Measurements from ENCODE around the gene HMBS. TPM values are rescaled to one million over a fixed set of nuclear protein-coding genes. Genes with fewer than 3 reads are reported as not detected.
A peak's percentile ranks its signal among the peaks of the same experiment; 100 is the strongest.
"Not testable (repeated sequence)": the region's sequence is repeated elsewhere in the genome, so short reads cannot be mapped to it uniquely, and the experiment has no call there.

Gene HMBS
- total and polyA plus RNA-seq, 2 experiments from 2014 or later, result 101 to 107 TPM

DNA sequence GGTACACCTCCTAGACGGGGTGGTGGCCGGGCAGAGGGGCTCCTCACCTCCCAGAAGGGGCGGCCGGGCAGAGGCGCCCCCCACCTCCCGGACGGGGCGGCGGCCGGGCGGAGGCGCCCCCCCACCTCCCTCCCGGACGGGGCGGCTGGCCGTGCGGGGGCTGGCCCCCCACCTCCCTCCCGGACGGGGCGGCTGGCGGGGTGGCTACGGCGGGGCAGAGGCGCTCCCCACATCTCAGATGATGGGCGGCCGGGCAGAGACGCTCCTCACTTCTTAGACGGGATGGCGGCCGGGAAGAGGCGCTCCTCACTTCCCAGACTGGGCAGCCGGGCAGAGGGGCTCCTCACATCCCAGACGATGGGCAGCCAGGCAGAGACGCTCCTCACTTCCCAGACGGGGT is 25.6 kb upstream of the HMBS start:
- peaks cover 14% of the 10 kb centered on the region for H3K4me1 ChIP-seq (ENCODE audit: insufficient read depth)
- DNase-seq (ENCODE audit: low spot score); H3K4me3 ChIP-seq; H3K27ac Mint-ChIP-seq; H3K27me3 ChIP-seq (ENCODE audit: insufficient read depth); H3K9me2 ChIP-seq (ENCODE audit: insufficient read depth); H2AFZ ChIP-seq; ATAC-seq; H3K9me3 Mint-ChIP-seq; H3K4me2 ChIP-seq; H3K27ac ChIP-seq (ENCODE audit: low read depth): not testable (repeated sequence)
- H3K79me2 ChIP-seq (replicated peaks; ENCODE audit: insufficient read depth), result peaks cover 30% of the 10 kb centered on the region
- peaks cover 14% of the 10 kb centered on the region for H3K36me3 ChIP-seq (ENCODE audit: insufficient read depth)
- peak overlapping the region; percentile 42; the same call in 1 of the 3 replicates for H3K4me3 Mint-ChIP-seq
- peaks cover 14% of the 10 kb centered on the region for H3K4me1 Mint-ChIP-seq
- peaks cover 29% of the 10 kb centered on the region for H3K36me3 Mint-ChIP-seq (ENCODE audit: low read depth)
- peaks cover 16% of the 10 kb centered on the region for H3F3A ChIP-seq (replicated peaks; ENCODE audit: low read depth)
- H3K27me3 Mint-ChIP-seq (ENCODE audit: insufficient read depth, low read depth, poor library complexity), result peaks cover 10% of the 10 kb centered on the region
- peaks cover 14% of the 10 kb centered on the region for H4K20me1 ChIP-seq (replicated peaks; ENCODE audit: insufficient read depth)

DNA sequence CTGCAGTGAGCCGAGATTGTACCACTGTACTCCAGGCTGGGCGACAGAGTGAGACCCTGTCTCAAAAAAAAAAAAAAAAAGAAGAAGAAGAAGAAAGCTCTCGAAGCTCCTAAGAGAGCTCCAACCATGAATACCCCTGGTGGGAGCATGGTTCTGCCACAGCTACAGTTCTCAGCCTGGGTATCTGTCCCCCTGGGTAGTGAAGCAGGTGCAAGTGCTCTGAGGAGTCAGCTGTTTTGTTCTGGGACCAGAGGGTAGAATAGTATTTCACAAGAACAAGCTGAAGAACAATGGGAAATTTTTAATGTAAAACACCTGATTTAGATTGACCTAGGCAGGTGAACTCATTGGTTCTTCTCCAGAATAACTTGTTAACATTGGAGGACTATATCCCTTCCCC is 23.4 kb upstream of the HMBS start:
- no peak overlapping the region for H3K4me2 ChIP-seq
- peaks cover 6% of the 10 kb centered on the region; the same call in 1 of the 2 replicates for H3K4me1 ChIP-seq (ENCODE audit: insufficient read depth)
- H3K27me3 ChIP-seq (ENCODE audit: insufficient read depth), result no peaks in the 10 kb centered on the region
- H4K20me1 ChIP-seq (replicated peaks; ENCODE audit: insufficient read depth), result peaks cover 7% of the 10 kb centered on the region; the same call in 1 of the 2 replicates
- Mint-ChIP-seq H3K4me3 (no peak overlapping the region), H3K4me1 (peaks cover 5% of the 10 kb centered on the region), H3K36me3 (ENCODE audit: low read depth) (peaks cover 8% of the 10 kb centered on the region), H3K27ac (no peak overlapping the region), H3K9me3 (peaks cover 7% of the 10 kb centered on the region; the same call in 1 of the 3 replicates), H3K27me3 (ENCODE audit: insufficient read depth, low read depth, poor library complexity) (peaks cover 8% of the 10 kb centered on the region)
- peaks cover 9% of the 10 kb centered on the region for H3F3A ChIP-seq (replicated peaks; ENCODE audit: low read depth)
- H2AFZ ChIP-seq, result no peak overlapping the region
- no peak overlapping the region for H3K27ac ChIP-seq (ENCODE audit: low read depth)
- ATAC-seq, result no peak
- TF ChIP-seq CREB1 (CRISPR knock-in tag; IDR thresholded peaks at IDR 0.05; ENCODE audit: low read depth) (no peak), EZH2 (IDR thresholded peaks at IDR 0.05; ENCODE audit: low read depth, unreplicated experiment) (no peak), EZH2phosphoT487 (IDR thresholded peaks at IDR 0.05; ENCODE audit: unreplicated experiment) (no peak), POLR2AphosphoS5 (IDR thresholded peaks at IDR 0.05; ENCODE audit: low read depth) (no peak)
- no peak for DNase-seq (ENCODE audit: low spot score)
- H3K4me3 ChIP-seq, result no peak overlapping the region
- H3K36me3 ChIP-seq (ENCODE audit: insufficient read depth), result no peaks in the 10 kb centered on the region
- H3K9me2 ChIP-seq (ENCODE audit: insufficient read depth), result 0 out of 2 replicates have a peak, but pooled peaks cover 4% of the 10 kb centered on the region
- peaks cover 10% of the 10 kb centered on the region for H3K79me2 ChIP-seq (replicated peaks; ENCODE audit: insufficient read depth)

DNA sequence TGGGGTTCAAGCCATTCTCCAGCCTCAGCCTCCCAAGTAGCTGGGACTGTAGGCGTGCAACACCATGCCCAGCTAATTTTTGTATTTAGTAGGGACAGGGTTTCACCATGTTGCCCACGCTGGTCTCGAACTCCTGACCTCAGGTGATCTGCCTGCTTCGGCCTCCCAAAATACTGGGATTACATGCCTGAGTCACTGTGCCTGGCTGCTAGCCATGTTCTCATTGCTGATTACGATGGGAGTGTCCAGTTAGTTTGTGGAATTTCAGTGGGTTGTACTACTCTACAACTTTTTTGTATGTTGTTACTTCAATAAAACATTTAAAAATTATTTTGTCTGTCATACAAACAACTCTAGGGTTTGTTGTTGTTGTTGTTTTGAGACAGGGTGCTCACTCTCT is 21.9 kb upstream of the HMBS start:
- Mint-ChIP-seq H3K27ac (no peak overlapping the region), H3K4me1 (peaks cover 11% of the 10 kb centered on the region), H3K27me3 (ENCODE audit: insufficient read depth, low read depth, poor library complexity) (peaks cover 10% of the 10 kb centered on the region), H3K4me3 (no peak overlapping the region), H3K36me3 (ENCODE audit: low read depth) (peaks cover 5% of the 10 kb centered on the region), H3K9me3 (peaks cover 3% of the 10 kb centered on the region; the same call in 1 of the 3 replicates)
- H2AFZ ChIP-seq, result no peak overlapping the region
- H3K9me2 ChIP-seq (ENCODE audit: insufficient read depth), result 0 out of 2 replicates have a peak, but pooled peaks cover 4% of the 10 kb centered on the region
- peaks cover 7% of the 10 kb centered on the region for H3K79me2 ChIP-seq (replicated peaks; ENCODE audit: insufficient read depth)
- H4K20me1 ChIP-seq (replicated peaks; ENCODE audit: insufficient read depth), result 0 out of 2 replicates have a peak, but pooled peaks cover 6% of the 10 kb centered on the region
- H3K4me3 ChIP-seq, result no peak overlapping the region
- DNase-seq (ENCODE audit: low spot score), result no peak
- H3K27me3 ChIP-seq (ENCODE audit: insufficient read depth), result no peaks in the 10 kb centered on the region
- H3K4me1 ChIP-seq (ENCODE audit: insufficient read depth), result peaks cover 6% of the 10 kb centered on the region; the same call in 1 of the 2 replicates
- ATAC-seq, result no peak
- no peak overlapping the region for H3K27ac ChIP-seq (ENCODE audit: low read depth)
- no peak overlapping the region for H3K4me2 ChIP-seq
- H3F3A ChIP-seq (replicated peaks; ENCODE audit: low read depth), result peaks cover 5% of the 10 kb centered on the region
- no peaks in the 10 kb centered on the region for H3K36me3 ChIP-seq (ENCODE audit: insufficient read depth)
- TF ChIP-seq, protein P1, sequence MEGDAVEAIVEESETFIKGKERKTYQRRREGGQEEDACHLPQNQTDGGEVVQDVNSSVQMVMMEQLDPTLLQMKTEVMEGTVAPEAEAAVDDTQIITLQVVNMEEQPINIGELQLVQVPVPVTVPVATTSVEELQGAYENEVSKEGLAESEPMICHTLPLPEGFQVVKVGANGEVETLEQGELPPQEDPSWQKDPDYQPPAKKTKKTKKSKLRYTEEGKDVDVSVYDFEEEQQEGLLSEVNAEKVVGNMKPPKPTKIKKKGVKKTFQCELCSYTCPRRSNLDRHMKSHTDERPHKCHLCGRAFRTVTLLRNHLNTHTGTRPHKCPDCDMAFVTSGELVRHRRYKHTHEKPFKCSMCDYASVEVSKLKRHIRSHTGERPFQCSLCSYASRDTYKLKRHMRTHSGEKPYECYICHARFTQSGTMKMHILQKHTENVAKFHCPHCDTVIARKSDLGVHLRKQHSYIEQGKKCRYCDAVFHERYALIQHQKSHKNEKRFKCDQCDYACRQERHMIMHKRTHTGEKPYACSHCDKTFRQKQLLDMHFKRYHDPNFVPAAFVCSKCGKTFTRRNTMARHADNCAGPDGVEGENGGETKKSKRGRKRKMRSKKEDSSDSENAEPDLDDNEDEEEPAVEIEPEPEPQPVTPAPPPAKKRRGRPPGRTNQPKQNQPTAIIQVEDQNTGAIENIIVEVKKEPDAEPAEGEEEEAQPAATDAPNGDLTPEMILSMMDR (conservative IDR thresholded peaks at IDR 0.05; ENCODE audit: low read depth in 2 of 2), result no peak
- no peak for TF ChIP-seq POLR2AphosphoS5 (IDR thresholded peaks at IDR 0.05; ENCODE audit: low read depth)
- TF ChIP-seq STAT1 (IDR thresholded peaks at IDR 0.05; ENCODE audit: unreplicated experiment), result no peak
- TF ChIP-seq, protein P2, sequence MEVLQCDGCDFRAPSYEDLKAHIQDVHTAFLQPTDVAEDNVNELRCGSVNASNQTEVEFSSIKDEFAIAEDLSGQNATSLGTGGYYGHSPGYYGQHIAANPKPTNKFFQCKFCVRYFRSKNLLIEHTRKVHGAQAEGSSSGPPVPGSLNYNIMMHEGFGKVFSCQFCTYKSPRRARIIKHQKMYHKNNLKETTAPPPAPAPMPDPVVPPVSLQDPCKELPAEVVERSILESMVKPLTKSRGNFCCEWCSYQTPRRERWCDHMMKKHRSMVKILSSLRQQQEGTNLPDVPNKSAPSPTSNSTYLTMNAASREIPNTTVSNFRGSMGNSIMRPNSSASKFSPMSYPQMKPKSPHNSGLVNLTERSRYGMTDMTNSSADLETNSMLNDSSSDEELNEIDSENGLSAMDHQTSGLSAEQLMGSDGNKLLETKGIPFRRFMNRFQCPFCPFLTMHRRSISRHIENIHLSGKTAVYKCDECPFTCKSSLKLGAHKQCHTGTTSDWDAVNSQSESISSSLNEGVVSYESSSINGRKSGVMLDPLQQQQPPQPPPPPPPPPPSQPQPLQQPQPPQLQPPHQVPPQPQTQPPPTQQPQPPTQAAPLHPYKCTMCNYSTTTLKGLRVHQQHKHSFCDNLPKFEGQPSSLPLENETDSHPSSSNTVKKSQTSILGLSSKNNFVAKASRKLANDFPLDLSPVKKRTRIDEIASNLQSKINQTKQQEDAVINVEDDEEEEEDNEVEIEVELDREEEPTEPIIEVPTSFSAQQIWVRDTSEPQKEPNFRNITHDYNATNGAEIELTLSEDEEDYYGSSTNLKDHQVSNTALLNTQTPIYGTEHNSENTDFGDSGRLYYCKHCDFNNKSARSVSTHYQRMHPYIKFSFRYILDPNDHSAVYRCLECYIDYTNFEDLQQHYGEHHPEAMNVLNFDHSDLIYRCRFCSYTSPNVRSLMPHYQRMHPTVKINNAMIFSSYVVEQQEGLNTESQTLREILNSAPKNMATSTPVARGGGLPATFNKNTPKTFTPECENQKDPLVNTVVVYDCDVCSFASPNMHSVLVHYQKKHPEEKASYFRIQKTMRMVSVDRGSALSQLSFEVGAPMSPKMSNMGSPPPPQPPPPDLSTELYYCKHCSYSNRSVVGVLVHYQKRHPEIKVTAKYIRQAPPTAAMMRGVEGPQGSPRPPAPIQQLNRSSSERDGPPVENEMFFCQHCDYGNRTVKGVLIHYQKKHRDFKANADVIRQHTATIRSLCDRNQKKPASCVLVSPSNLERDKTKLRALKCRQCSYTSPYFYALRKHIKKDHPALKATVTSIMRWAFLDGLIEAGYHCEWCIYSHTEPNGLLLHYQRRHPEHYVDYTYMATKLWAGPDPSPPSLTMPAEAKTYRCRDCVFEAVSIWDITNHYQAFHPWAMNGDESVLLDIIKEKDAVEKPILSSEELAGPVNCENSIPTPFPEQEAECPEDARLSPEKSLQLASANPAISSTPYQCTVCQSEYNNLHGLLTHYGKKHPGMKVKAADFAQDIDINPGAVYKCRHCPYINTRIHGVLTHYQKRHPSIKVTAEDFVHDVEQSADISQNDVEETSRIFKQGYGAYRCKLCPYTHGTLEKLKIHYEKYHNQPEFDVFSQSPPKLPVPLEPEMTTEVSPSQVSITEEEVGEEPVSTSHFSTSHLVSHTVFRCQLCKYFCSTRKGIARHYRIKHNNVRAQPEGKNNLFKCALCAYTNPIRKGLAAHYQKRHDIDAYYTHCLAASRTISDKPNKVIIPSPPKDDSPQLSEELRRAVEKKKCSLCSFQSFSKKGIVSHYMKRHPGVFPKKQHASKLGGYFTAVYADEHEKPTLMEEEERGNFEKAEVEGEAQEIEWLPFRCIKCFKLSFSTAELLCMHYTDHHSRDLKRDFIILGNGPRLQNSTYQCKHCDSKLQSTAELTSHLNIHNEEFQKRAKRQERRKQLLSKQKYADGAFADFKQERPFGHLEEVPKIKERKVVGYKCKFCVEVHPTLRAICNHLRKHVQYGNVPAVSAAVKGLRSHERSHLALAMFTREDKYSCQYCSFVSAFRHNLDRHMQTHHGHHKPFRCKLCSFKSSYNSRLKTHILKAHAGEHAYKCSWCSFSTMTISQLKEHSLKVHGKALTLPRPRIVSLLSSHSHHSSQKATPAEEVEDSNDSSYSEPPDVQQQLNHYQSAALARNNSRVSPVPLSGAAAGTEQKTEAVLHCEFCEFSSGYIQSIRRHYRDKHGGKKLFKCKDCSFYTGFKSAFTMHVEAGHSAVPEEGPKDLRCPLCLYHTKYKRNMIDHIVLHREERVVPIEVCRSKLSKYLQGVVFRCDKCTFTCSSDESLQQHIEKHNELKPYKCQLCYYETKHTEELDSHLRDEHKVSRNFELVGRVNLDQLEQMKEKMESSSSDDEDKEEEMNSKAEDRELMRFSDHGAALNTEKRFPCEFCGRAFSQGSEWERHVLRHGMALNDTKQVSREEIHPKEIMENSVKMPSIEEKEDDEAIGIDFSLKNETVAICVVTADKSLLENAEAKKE (CRISPR knock-in tag; IDR thresholded peaks at IDR 0.05), result no peak
- TF ChIP-seq JUNB (IDR thresholded peaks at IDR 0.05; ENCODE audit: unreplicated experiment), result no peak

Data from GM23338 (cell line).